ENCODE data around the gene PARD3. TPM values are rescaled to one million over a fixed set of nuclear protein-coding genes. Genes with fewer than 3 reads are reported as not detected.

PARD3 gene
- total and polyA plus RNA-seq, 5 donors, result 10.5 to 40.3 (median 27.8) TPM

- DNase-seq (no peak), ATAC-seq (no peak)
- no peak overlapping the region for H3K27ac ChIP-seq (ENCODE audit: low read length)
- no peak overlapping the region for H3K4me3 ChIP-seq (ENCODE audit: low read length)
- intact Hi-C loops (cut with DNase I), result no loop called here
- no peaks in the 10 kb centered on the region for H3K4me1 ChIP-seq (ENCODE audit: control insufficient read depth, insufficient read depth, low read length)
- no peaks in the 10 kb centered on the region for H3K27me3 ChIP-seq (ENCODE audit: control insufficient read depth, insufficient read depth)
- no peaks in the 10 kb centered on the region for H3K9me3 ChIP-seq (ENCODE audit: control insufficient read depth, low read length)
- WGBS, result 0% methylated on average over 1 of the region's 1 CpG
Measured at GRCh38 chr10:34152434-34152833, 662.7 kb downstream of the PARD3 start.

GRCh38 chr10:34151931-34152330, 663.2 kb downstream of the PARD3 start:
- Histone ChIP-seq H3K9me3 (ENCODE audit: control insufficient read depth, low read length) (no peaks in the 10 kb centered on the region), H3K27me3 (ENCODE audit: control insufficient read depth, insufficient read depth) (no peaks in the 10 kb centered on the region), H3K4me1 (ENCODE audit: control insufficient read depth, insufficient read depth, low read length) (no peaks in the 10 kb centered on the region), H3K27ac (ENCODE audit: low read length) (no peak overlapping the region), H3K4me3 (ENCODE audit: low read length) (no peak overlapping the region)
- 64% methylated on average over 1 of the region's 1 CpG for WGBS
- intact Hi-C loops (cut with DNase I), result no loop called here
- ATAC-seq (no peak), DNase-seq (no peak)

- H3K27ac ChIP-seq (ENCODE audit: low read length), result no peak overlapping the region
- DNase-seq, result no peak
- WGBS, result 95% methylated on average over 3 of the region's 3 CpGs
- intact Hi-C loops (cut with DNase I), result no loop called here
- ATAC-seq, result no peak
- no peaks in the 10 kb centered on the region for H3K4me1 ChIP-seq (ENCODE audit: control insufficient read depth, insufficient read depth, low read length)
- no peak overlapping the region for H3K4me3 ChIP-seq (ENCODE audit: low read length)
- H3K27me3 ChIP-seq (ENCODE audit: control insufficient read depth, insufficient read depth), result no peaks in the 10 kb centered on the region
- no peaks in the 10 kb centered on the region for H3K9me3 ChIP-seq (ENCODE audit: control insufficient read depth, low read length)
Measured at GRCh38 chr10:34151481-34151880, 663.6 kb downstream of the PARD3 start.

- Histone ChIP-seq H3K27ac (ENCODE audit: low read length) (no peak overlapping the region), H3K9me3 (ENCODE audit: control insufficient read depth, low read length) (no peaks in the 10 kb centered on the region), H3K27me3 (ENCODE audit: control insufficient read depth, insufficient read depth) (no peaks in the 10 kb centered on the region), H3K4me3 (ENCODE audit: low read length) (no peak overlapping the region), H3K4me1 (ENCODE audit: control insufficient read depth, insufficient read depth, low read length) (no peaks in the 10 kb centered on the region)
- ATAC-seq, result no peak
- intact Hi-C loops (cut with DNase I), result no loop called here
- no peak for DNase-seq
- 93% methylated on average over 3 of the region's 3 CpGs for WGBS
Measured at GRCh38 chr10:34150103-34150502, 665.0 kb downstream of the PARD3 start.

- no peak for DNase-seq
Measured at GRCh38 chr10:34148305-34148657, 666.8 kb downstream of the PARD3 start.

GRCh38 chr10:34147641-34148304, 667.3 kb downstream of the PARD3 start:
- Histone ChIP-seq H3K9me3 (ENCODE audit: control insufficient read depth, low read length) (no peaks in the 10 kb centered on the region), H3K4me3 (ENCODE audit: low read length) (no peak overlapping the region), H3K27ac (ENCODE audit: low read length) (no peak overlapping the region), H3K4me1 (ENCODE audit: control insufficient read depth, insufficient read depth, low read length) (no peaks in the 10 kb centered on the region), H3K27me3 (ENCODE audit: control insufficient read depth, insufficient read depth) (no peaks in the 10 kb centered on the region)
- intact Hi-C loops (cut with DNase I), result no loop called here
- 58% methylated on average over 4 of the region's 4 CpGs for WGBS
- DNase-seq (no peak), ATAC-seq (no peak)

More at GRCh38 chr10:34148305-34148657, 666.8 kb downstream of the PARD3 start:
- Histone ChIP-seq H3K27ac (ENCODE audit: low read length) (no peak overlapping the region), H3K9me3 (ENCODE audit: control insufficient read depth, low read length) (no peaks in the 10 kb centered on the region), H3K4me1 (ENCODE audit: control insufficient read depth, insufficient read depth, low read length) (no peaks in the 10 kb centered on the region), H3K27me3 (ENCODE audit: control insufficient read depth, insufficient read depth) (no peaks in the 10 kb centered on the region), H3K4me3 (ENCODE audit: low read length) (no peak overlapping the region)
- no peak for ATAC-seq
- intact Hi-C loops (cut with DNase I), result no loop called here
- 90% methylated on average over 3 of the region's 3 CpGs for WGBS

GRCh38 chr10:34145715-34146114, 669.4 kb downstream of the PARD3 start:
- 62% methylated on average over 3 of the region's 3 CpGs for WGBS
- ATAC-seq (no peak), DNase-seq (no peak)
- no peak overlapping the region for H3K4me3 ChIP-seq (ENCODE audit: low read length)
- no peaks in the 10 kb centered on the region for H3K4me1 ChIP-seq (ENCODE audit: control insufficient read depth, insufficient read depth, low read length)
- intact Hi-C loops (cut with DNase I), result no loop called here
- no peak overlapping the region for H3K27ac ChIP-seq (ENCODE audit: low read length)
- H3K27me3 ChIP-seq (ENCODE audit: control insufficient read depth, insufficient read depth), result no peaks in the 10 kb centered on the region
- no peaks in the 10 kb centered on the region for H3K9me3 ChIP-seq (ENCODE audit: control insufficient read depth, low read length)

- DNase-seq (no peak), ATAC-seq (no peak)
- Histone ChIP-seq H3K9me3 (ENCODE audit: control insufficient read depth, low read length) (no peaks in the 10 kb centered on the region), H3K4me3 (ENCODE audit: low read length) (no peak overlapping the region), H3K27me3 (ENCODE audit: control insufficient read depth, insufficient read depth) (no peaks in the 10 kb centered on the region), H3K27ac (ENCODE audit: low read length) (no peak overlapping the region), H3K4me1 (ENCODE audit: control insufficient read depth, insufficient read depth, low read length) (no peaks in the 10 kb centered on the region)
- 90% methylated on average over 2 of the region's 2 CpGs for WGBS
- intact Hi-C loops (cut with DNase I), result no loop called here
Measured at GRCh38 chr10:34143466-34143865, 671.6 kb downstream of the PARD3 start.

GRCh38 chr10:34141032-34141680, 673.9 kb downstream of the PARD3 start:
- no peak overlapping the region for H3K27ac ChIP-seq (ENCODE audit: low read length)
- H3K27me3 ChIP-seq (ENCODE audit: control insufficient read depth, insufficient read depth), result no peaks in the 10 kb centered on the region
- H3K4me3 ChIP-seq (ENCODE audit: low read length), result no peak overlapping the region
- WGBS, result 85% methylated on average over 2 of the region's 2 CpGs
- no peaks in the 10 kb centered on the region for H3K4me1 ChIP-seq (ENCODE audit: control insufficient read depth, insufficient read depth, low read length)
- H3K9me3 ChIP-seq (ENCODE audit: control insufficient read depth, low read length), result no peaks in the 10 kb centered on the region
- ATAC-seq, result no peak
- intact Hi-C loops (cut with DNase I), result no loop called here
- DNase-seq, result no peak

- WGBS, result 82% methylated on average over 3 of the region's 3 CpGs
Measured at GRCh38 chr10:34139559-34139958, 675.5 kb downstream of the PARD3 start.

GRCh38 chr10:34137955-34138354, 677.1 kb downstream of the PARD3 start:
- no peaks in the 10 kb centered on the region for H3K27me3 ChIP-seq (ENCODE audit: control insufficient read depth, insufficient read depth)
- 96% methylated on average over 2 of the region's 2 CpGs for WGBS
- H3K27ac ChIP-seq (ENCODE audit: low read length), result no peak overlapping the region
- no peak for DNase-seq
- H3K9me3 ChIP-seq (ENCODE audit: control insufficient read depth, low read length), result no peaks in the 10 kb centered on the region
- H3K4me3 ChIP-seq (ENCODE audit: low read length), result no peak overlapping the region
- intact Hi-C loops (cut with DNase I), result no loop called here
- no peak for ATAC-seq
- H3K4me1 ChIP-seq (ENCODE audit: control insufficient read depth, insufficient read depth, low read length), result no peaks in the 10 kb centered on the region

More at GRCh38 chr10:34139559-34139958, 675.5 kb downstream of the PARD3 start:
- no peaks in the 10 kb centered on the region for H3K9me3 ChIP-seq (ENCODE audit: control insufficient read depth, low read length)
- H3K4me3 ChIP-seq (ENCODE audit: low read length), result no peak overlapping the region
- H3K27me3 ChIP-seq (ENCODE audit: control insufficient read depth, insufficient read depth), result no peaks in the 10 kb centered on the region
- intact Hi-C loops (cut with DNase I), result no loop called here
- H3K4me1 ChIP-seq (ENCODE audit: control insufficient read depth, insufficient read depth, low read length), result no peaks in the 10 kb centered on the region
- no peak for ATAC-seq
- no peak overlapping the region for H3K27ac ChIP-seq (ENCODE audit: low read length)
- no peak for DNase-seq
